GM19452 (cell line): ENCODE results near the gene DAPK3.
"Not testable (repeated sequence)": the region's sequence is repeated elsewhere in the genome, so short reads cannot be mapped to it uniquely, and the experiment has no call there.

Experiments
- ATAC-seq: cut with Tn5 transposase; IDR thresholded peaks from one replicate; pipeline ENCODE4 v1.9.1; 2021; ENCODE audit not compliant: unreplicated experiment

The DAPK3 gene

GRCh38 chr19:4005436-4005835, 34.5 kb upstream of the DAPK3 start:
- ATAC-seq = not testable (repeated sequence)

GRCh38 chr19:4000798-4001197, 29.9 kb upstream of the DAPK3 start:
- ATAC-seq = not testable (repeated sequence)

GRCh38 chr19:3998667-3999412, 27.9 kb upstream of the DAPK3 start:
- not testable (repeated sequence) for ATAC-seq

GRCh38 chr19:3995607-3996006, 24.7 kb upstream of the DAPK3 start:
- no peak for ATAC-seq

- ATAC-seq = no peak
Measured at GRCh38 chr19:3990815-3991117, 19.9 kb upstream of the DAPK3 start.

- peak; percentile 34 for ATAC-seq
Measured at GRCh38 chr19:3987619-3988371, 16.9 kb upstream of the DAPK3 start.

GRCh38 chr19:3986260-3987041, 15.6 kb upstream of the DAPK3 start:
- ATAC-seq = no peak

- ATAC-seq = no peak
Measured at GRCh38 chr19:3985643-3986259, 14.9 kb upstream of the DAPK3 start.

- ATAC-seq = peak; percentile 55
Measured at GRCh38 chr19:3984908-3985642, 14.2 kb upstream of the DAPK3 start, which contains the start of gene EEF2. TSS of gene EEF2 (minus strand) at chr19:3985463. CDS start at chr19:3985380, 83 bp downstream.

GRCh38 chr19:3984584-3984907, 13.6 kb upstream of the DAPK3 start:
- no peak for ATAC-seq

GRCh38 chr19:3983936-3984583, 13.2 kb upstream of the DAPK3 start:
- no peak for ATAC-seq

- no peak for ATAC-seq
Measured at GRCh38 chr19:3983542-3983914, 12.6 kb upstream of the DAPK3 start.

GRCh38 chr19:3982701-3983541, 12.0 kb upstream of the DAPK3 start:
- ATAC-seq = no peak

GRCh38 chr19:3981736-3982681, 11.1 kb upstream of the DAPK3 start:
- ATAC-seq = no peak

- no peak for ATAC-seq
Measured at GRCh38 chr19:3981373-3981735, 10.5 kb upstream of the DAPK3 start.

GRCh38 chr19:3980353-3981251, 9.7 kb upstream of the DAPK3 start:
- no peak for ATAC-seq

GRCh38 chr19:3979674-3980352, 8.9 kb upstream of the DAPK3 start:
- ATAC-seq = no peak
